ENCODE results near the gene SERPINB1. TPM values are rescaled to one million over a fixed set of nuclear protein-coding genes. Genes with fewer than 3 reads are reported as not detected.

The SERPINB1 gene
- total and polyA plus RNA-seq, 9 of the 15 experiments (the other 6 are each of a cell fraction or from before 2014, with no cell fraction given) = 33.9 to 108 (median 63.8) TPM

- TF ChIP-seq, protein P1, sequence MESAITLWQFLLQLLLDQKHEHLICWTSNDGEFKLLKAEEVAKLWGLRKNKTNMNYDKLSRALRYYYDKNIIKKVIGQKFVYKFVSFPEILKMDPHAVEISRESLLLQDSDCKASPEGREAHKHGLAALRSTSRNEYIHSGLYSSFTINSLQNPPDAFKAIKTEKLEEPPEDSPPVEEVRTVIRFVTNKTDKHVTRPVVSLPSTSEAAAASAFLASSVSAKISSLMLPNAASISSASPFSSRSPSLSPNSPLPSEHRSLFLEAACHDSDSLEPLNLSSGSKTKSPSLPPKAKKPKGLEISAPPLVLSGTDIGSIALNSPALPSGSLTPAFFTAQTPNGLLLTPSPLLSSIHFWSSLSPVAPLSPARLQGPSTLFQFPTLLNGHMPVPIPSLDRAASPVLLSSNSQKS (CRISPR knock-in tag; IDR thresholded peaks at IDR 0.05) = no peak
- TF ChIP-seq ZNF121 (CRISPR knock-in tag; conservative IDR thresholded peaks at IDR 0.05) (no peak), RCOR1 (IDR thresholded peaks at IDR 0.05; ENCODE audit: borderline replicate concordance in 1 of 2, low read depth in 2 of 2, low read length in 2 of 2) (no peak), PYGO2 (tag; IDR thresholded peaks at IDR 0.05) (no peak), ZNF766 (CRISPR knock-in tag; conservative IDR thresholded peaks at IDR 0.05) (no peak)
These were observed 30.3 kb upstream of the SERPINB1 start (continued) for GRCh38 chr6:2871953-2872352.

GRCh38 chr6:2871102-2871501 is 29.4 kb upstream of the SERPINB1 start:
- Histone ChIP-seq H3K36me3 (ENCODE audit: control insufficient read depth, insufficient read depth, low read length) (no peaks in the 10 kb centered on the region), H3K9me3 (replicated peaks; ENCODE audit: control insufficient read depth, insufficient read depth, low read depth, low read length) (peaks cover 12% of the 10 kb centered on the region), H4K20me1 (replicated peaks; ENCODE audit: control insufficient read depth, insufficient read depth, low read length) (no peaks in the 10 kb centered on the region), H3K9me1 (ENCODE audit: control insufficient read depth, insufficient read depth, low read length) (no peaks in the 10 kb centered on the region), H3K27ac (ENCODE audit: extremely low read depth, low read depth, low read length) (no peak overlapping the region), H2AFZ (ENCODE audit: low read depth, low read length) (0 out of 2 replicates have a peak overlapping the region, but pooled peaks have one; percentile 2), H3K4me2 (ENCODE audit: insufficient read depth, low read length) (no peak overlapping the region), H3K4me1 (replicated peaks in 1 of 2; ENCODE audit: control insufficient read depth in 2 of 2, insufficient read depth in 2 of 2, low read length in 2 of 2) (peaks cover 0 to 10% of the 10 kb centered on the region in 2 experiments; a peak in 3 of 5 replicates), H3K27me3 (ENCODE audit: control insufficient read depth in 2 of 2, insufficient read depth in 2 of 2, low read length in 2 of 2) (no peaks in the 10 kb centered on the region), H3K79me2 (ENCODE audit: control insufficient read depth, insufficient read depth, low read length) (no peaks in the 10 kb centered on the region), H3K9ac (ENCODE audit: insufficient read depth in 1 of 2, low read depth in 2 of 2, low read length in 2 of 2) (no peak overlapping the region), H3K4me3 (no peak overlapping the region)
- intact Hi-C loops (cut with micrococcal nuclease) = no loop called here
- no TSS peak for BruUV-seq (replicated peaks)
- POLR2A ChIA-PET = interaction anchor here (0.8 to 1.9 kb wide), 4 partner anchors 10 to 32 kb away, joined by 3 to 7 read pairs (median 6); partner anchors contain the start of gene SERPINB9
- FAIRE-seq = no peak
- in situ Hi-C loops (cut with MboI) = no loop called here
- DNase-seq (ENCODE audit: extremely low read depth in 1 of 4, low spot score in 3 of 4) = no peak
- TF ChIP-seq DNMT1 (IDR thresholded peaks at IDR 0.05) (no peak), HMBOX1 (IDR thresholded peaks at IDR 0.05) (no peak), EP300 (IDR thresholded peaks at IDR 0.05; ENCODE audit: low read length) (no peak), PYGO2 (tag; IDR thresholded peaks at IDR 0.05) (no peak), ZNF830 (CRISPR knock-in tag; IDR thresholded peaks at IDR 0.05) (no peak), CBX1 (IDR thresholded peaks at IDR 0.05; ENCODE audit: low read depth) (no peak), ZSCAN32 (CRISPR knock-in tag; IDR thresholded peaks at IDR 0.05) (no peak), ESRRB (CRISPR knock-in tag; IDR thresholded peaks at IDR 0.05; ENCODE audit: borderline replicate concordance) (no peak), BRF1 (IDR thresholded peaks at IDR 0.05; ENCODE audit: borderline replicate concordance, extremely low read depth, insufficient read length) (no peak), KAT8 (IDR thresholded peaks at IDR 0.05; ENCODE audit: low read depth) (no peak), RBM14 (IDR thresholded peaks at IDR 0.05; ENCODE audit: borderline replicate concordance, insufficient read depth, low read depth, low read length) (no peak)
- TF ChIP-seq, protein P2, sequence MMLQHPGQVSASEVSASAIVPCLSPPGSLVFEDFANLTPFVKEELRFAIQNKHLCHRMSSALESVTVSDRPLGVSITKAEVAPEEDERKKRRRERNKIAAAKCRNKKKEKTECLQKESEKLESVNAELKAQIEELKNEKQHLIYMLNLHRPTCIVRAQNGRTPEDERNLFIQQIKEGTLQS (IDR thresholded peaks at IDR 0.05) = no peak
- TF ChIP-seq, protein P2 (CRISPR knock-in tag; conservative IDR thresholded peaks at IDR 0.05) = no peak
- ATAC-seq = no peak
- CTCF ChIA-PET (ENCODE audit: low intra/inter-chr PET ratio) = no interaction called here
- 50% methylated on average over 2 of the region's 2 CpGs for WGBS (ENCODE audit: insufficient coverage, low coverage, missing lambda C conversion rate)
